Suprapubic skin (tissue), 4 donors: ENCODE data around the gene FGF10.

ENCODE experiments used
- CTCF ChIP-seq, 2 donors: fragments of 200-600 bp in 1 of 2; fragments of 450-650 bp in 1 of 2; sonication (generic) in 1 of 2; IDR thresholded peaks; one replicate each; pipeline ENCODE4 v1.5.1; 2016 to 2019; ENCODE audit warnings: antibody characterized with exemption in 2 of 2, mild to moderate bottlenecking in 1 of 2, moderate library complexity in 1 of 2
- EP300 ChIP-seq: sonication (generic); formaldehyde crosslinking; IDR thresholded peaks from one replicate; pipeline ENCODE4 v1.6.1; 2017; ENCODE audit warnings: antibody characterized with exemption
- POLR2A ChIP-seq, 2 donors: fragments of 450-650 bp; IDR thresholded peaks; one replicate each; pipeline ENCODE4 v1.6.1; 2017; ENCODE audit warnings: antibody characterized with exemption in 2 of 2, mild to moderate bottlenecking in 2 of 2, moderate library complexity in 2 of 2
- POLR2AphosphoS5 ChIP-seq, 3 donors: sonication (generic); formaldehyde crosslinking; IDR thresholded peaks; one replicate each; pipeline ENCODE4 v1.6.1; 2017; ENCODE audit warnings: antibody characterized with exemption in 3 of 3

GRCh38 chr5:44331471-44332050 is 57.7 kb downstream of the FGF10 start:
- TF ChIP-seq CTCF (IDR thresholded peaks at IDR 0.05) (no peak), POLR2AphosphoS5 (IDR thresholded peaks at IDR 0.05) (peak in 1 of 3 donors; percentile 49), POLR2A (IDR thresholded peaks at IDR 0.05) (no peak), EP300 (no peak)
